Lower leg skin (tissue), 4 donors: ENCODE data around the gene CDC26. TPM values are rescaled to one million over a fixed set of nuclear protein-coding genes. Genes with fewer than 3 reads are reported as not detected.

ENCODE experiments used
- DNase-seq, 2 donors: peaks; one replicate each; pipeline ENCODE4 v3.0.0-alpha.2; 2019; ENCODE audit warnings: low spot score in 2 of 2
- H3K4me3 ChIP-seq: fragments of 200-600 bp; sonication (generic); 2 replicates; pipeline ENCODE4 v1.5.1; 2017; ENCODE audit warnings: mild to moderate bottlenecking, low read depth; ENCODE audit not compliant: poor library complexity, severe bottlenecking
- CTCF ChIP-seq, 3 donors: fragments of 450-650 bp; IDR thresholded peaks; one replicate each; pipeline ENCODE4 v1.5.1; 2016; ENCODE audit warnings: antibody characterized with exemption in 3 of 3, mild to moderate bottlenecking in 3 of 3, moderate library complexity in 2 of 3
- POLR2A ChIP-seq, 2 donors: fragments of 450-650 bp; IDR thresholded peaks; one replicate each; pipeline ENCODE4 v1.6.1; 2016 to 2017; ENCODE audit warnings: antibody characterized with exemption in 2 of 2, mild to moderate bottlenecking in 1 of 2, moderate library complexity in 1 of 2
- WGBS, 2 donors: methylation state at CpG; one replicate each; pipeline ENCODE4 v1.1.5; 2018; 5-methylcytosine and 5-hydroxymethylcytosine counted together
- intact Hi-C: fragments of 100-400 bp; cut with DNase I; formaldehyde crosslinking; loops from one replicate; pipeline ENCODE4 v1.15.0; 2023; ENCODE audit warnings: low total_unique reads
- total RNA-seq, 4 donors: library from RNA; depleted of rRNA; stranded (reverse); fragments of >200 nt; gene quantifications; one replicate each; pipeline ENCODE4 v1.1.0, GENCODE V29; 2016

CDC26 gene
- total RNA-seq, 4 donors from 2014 or later: 17.8 to 33.3 (median 20.1) TPM

DNA sequence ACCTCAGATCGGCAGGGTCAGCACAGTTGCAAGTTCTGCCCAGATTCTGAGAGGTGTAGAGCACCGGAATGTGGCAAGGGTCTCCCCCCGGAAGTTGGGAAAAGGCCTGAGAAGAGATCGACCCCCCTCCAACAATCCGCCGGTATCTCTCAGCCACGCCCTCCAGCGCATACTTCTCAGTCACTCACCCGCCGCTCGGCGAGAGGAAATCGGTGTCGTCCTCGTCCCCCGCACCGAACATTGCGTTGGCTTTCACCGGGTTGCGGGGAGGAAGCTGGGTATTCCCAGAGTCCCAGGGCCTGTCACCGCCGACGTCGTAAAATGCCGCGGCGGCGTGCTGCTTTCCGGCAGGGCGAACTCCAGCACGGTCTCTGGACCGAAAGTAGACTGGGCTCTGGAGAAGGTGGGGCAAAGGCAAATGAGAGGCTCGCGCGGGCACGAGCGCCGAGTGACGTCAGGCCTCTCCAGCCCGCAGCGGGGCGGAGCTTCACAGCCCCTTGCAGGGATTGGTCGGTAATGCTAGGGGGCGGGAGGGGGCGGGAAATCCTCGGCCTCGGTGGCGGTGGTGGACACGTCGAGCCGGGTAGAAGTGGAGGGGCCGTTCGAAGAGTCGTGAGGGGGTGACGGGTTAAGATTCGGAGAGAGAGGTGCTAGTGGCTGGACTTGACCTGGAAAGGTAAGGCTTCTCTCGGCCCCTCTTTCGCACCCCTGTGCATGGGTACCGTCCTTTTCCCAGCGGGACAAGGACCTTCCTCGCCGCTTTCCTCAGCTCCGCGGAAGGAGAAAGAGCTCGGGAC lies 54.2 kb downstream of the CDC26 start, which contains the start of the genes FKBP15 and SLC31A1:
TSS of gene FKBP15 (minus strand) at position 275 of the 797 bp plus-strand sequence. CDS start at position 241, 34 bp downstream.
TSS of gene SLC31A1 (plus strand) at position 542 of the 797 bp plus-strand sequence. CDS start 34,605 bp downstream, outside the sequence.
- TF ChIP-seq CTCF (IDR thresholded peaks at IDR 0.05): no peak
- no peak for TF ChIP-seq POLR2A (IDR thresholded peaks at IDR 0.05)
- 0 to 1% methylated on average over 48 to 54 of the region's 65 CpGs for WGBS, 2 donors
- intact Hi-C loops: no loop called here
- peak within 1 kb of the TSS; percentile 91 for H3K4me3 ChIP-seq
- DNase-seq: peak; percentile 97 to 99

- no peak for TF ChIP-seq CTCF (IDR thresholded peaks at IDR 0.05)
- TF ChIP-seq POLR2A (IDR thresholded peaks at IDR 0.05): no peak
These were observed 54.8 kb downstream of the CDC26 start for GRCh38 chr9:113220467-113221002.

DNA sequence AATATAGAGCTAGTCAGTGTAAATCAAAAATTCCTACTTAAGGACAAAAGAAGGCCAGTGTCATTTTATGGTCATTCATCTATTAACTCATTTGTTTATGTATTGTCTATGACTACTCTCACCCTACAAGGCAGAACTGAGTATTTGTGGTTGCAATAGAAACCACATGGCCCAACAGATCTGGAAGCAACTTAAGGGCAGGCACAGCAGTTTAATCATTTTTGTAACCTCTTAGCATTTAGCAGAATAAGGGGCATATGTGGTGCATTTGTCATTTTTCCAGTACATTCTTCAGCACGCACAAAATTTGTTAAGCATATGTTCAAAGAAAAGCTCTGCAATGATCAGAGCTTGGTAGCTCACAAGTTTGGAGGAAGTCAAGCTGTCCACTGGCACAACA lies 55.4 kb downstream of the CDC26 start:
- no peak for DNase-seq
- 15 to 18% methylated on average over 1 of the region's 1 CpG for WGBS, 2 donors
- no peak for TF ChIP-seq CTCF (IDR thresholded peaks at IDR 0.05)
- TF ChIP-seq POLR2A (IDR thresholded peaks at IDR 0.05): no peak
- intact Hi-C loops: no loop called here
- peak overlapping the region; percentile 91 for H3K4me3 ChIP-seq

More at GRCh38 chr9:113220467-113221002, 54.8 kb downstream of the CDC26 start:
- intact Hi-C loops: no loop called here
- DNase-seq: no peak
- WGBS, 2 donors: 3 to 11% methylated on average over 10 to 11 of the region's 11 CpGs
- peak overlapping the region; percentile 91 for H3K4me3 ChIP-seq

DNA sequence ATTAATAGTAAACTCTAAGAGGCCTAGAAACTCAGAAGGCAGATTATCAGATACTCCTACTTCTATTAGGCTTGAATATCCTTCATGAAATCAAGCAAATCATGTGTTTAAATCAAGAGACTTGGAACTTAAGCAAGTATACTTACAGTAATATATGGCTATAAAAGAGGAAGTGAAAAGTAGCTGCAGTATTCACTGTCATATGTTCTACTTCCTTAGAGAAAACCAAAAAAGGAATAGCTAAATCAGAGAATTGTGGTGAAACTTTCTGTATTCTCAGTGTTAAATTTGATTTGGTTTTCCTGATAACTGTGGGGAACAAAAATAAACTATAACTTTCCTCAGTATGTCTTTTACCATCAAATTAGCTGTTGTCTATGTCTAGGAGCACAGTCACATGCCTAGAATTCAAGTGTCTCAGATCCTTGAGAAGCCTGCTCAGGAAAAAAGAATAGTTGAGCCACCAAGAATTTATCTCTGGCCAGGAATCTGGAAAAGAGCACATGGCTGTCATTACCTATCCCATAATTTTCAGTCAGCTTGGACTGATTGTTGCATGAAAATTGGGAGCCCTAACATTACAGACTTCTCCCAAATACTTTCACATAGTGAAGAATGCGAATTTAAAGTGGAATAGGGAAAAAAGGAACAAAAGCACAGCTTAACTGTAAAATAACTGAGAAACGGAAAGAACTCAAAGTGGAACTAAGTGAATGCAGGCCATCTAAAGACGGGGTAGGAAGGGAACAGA lies 56.0 kb downstream of the CDC26 start:
- no peak for TF ChIP-seq POLR2A (IDR thresholded peaks at IDR 0.05)
- no peak for TF ChIP-seq CTCF (IDR thresholded peaks at IDR 0.05)
- intact Hi-C loops: no loop called here
- H3K4me3 ChIP-seq: no peak overlapping the region
- DNase-seq: no peak
- WGBS, 2 donors: 66 to 74% methylated on average over 3 of the region's 3 CpGs

Other genes starting within 250 kb of the CDC26 start
- 1 to 10 TPM in 3 of 4 donors, under 1 TPM in 1; 0.56 to 2.1 (median 1.2) TPM for gene ZFP37, start 218.8 kb downstream of the CDC26 start, total RNA-seq
- gene SLC31A2, start 124.6 kb downstream of the CDC26 start, total RNA-seq: 100 to 1,000 TPM in 2 of 4 donors, 10 to 100 TPM in 2; 82.4 to 128 (median 99.2) TPM
- gene FKBP15, start 54.3 kb downstream of the CDC26 start, total RNA-seq: 10 to 100 TPM; 27.7 to 33.3 (median 30.3) TPM
- 10 to 100 TPM; 22.9 to 45.0 (median 33.9) TPM for gene SLC31A1, start 54.0 kb downstream of the CDC26 start, total RNA-seq
- 10 to 100 TPM; 15.6 to 20.2 (median 16.8) TPM for gene PRPF4, start 86 bp upstream of the CDC26 start, total RNA-seq
- 1 to 10 TPM in 2 of 4 donors, not detected in 2; 1.1 to 1.5 TPM for gene RNF183, start 27.8 kb upstream of the CDC26 start, total RNA-seq
- 1 to 10 TPM; 1.3 to 2.3 (median 1.8) TPM for gene WDR31, start 64.7 kb upstream of the CDC26 start, total RNA-seq
- 10 to 100 TPM; 36.9 to 56.9 (median 43.4) TPM for gene BSPRY, start 74.0 kb upstream of the CDC26 start, total RNA-seq
- 10 to 100 TPM; 44.7 to 50.3 (median 48.3) TPM for gene HDHD3, start 101.4 kb upstream of the CDC26 start, total RNA-seq
- gene ALAD, start 125.7 kb upstream of the CDC26 start, total RNA-seq: 10 to 100 TPM; 26.0 to 60.7 (median 39.9) TPM
- gene POLE3, start 135.1 kb upstream of the CDC26 start, total RNA-seq: 10 to 100 TPM; 20.9 to 39.1 (median 27.1) TPM
- under 1 TPM; 0.17 to 0.46 (median 0.37) TPM for gene C9orf43, start 135.2 kb upstream of the CDC26 start, total RNA-seq
- 10 to 100 TPM; 10.5 to 18.2 (median 12.8) TPM for gene RGS3, start 188.2 kb upstream of the CDC26 start, total RNA-seq